Hypothalamus (tissue), 51 donors: ENCODE measurements around the gene NKG7.
"Not testable (repeated sequence)": the region's sequence is repeated elsewhere in the genome, so short reads cannot be mapped to it uniquely, and the experiment has no call there.

Experiments used
- DNase-seq, 51 donors: peaks; one replicate each; lab custom pipeline; 2025; lab: John Stamatoyannopoulos, UW

NKG7 gene, protein sequence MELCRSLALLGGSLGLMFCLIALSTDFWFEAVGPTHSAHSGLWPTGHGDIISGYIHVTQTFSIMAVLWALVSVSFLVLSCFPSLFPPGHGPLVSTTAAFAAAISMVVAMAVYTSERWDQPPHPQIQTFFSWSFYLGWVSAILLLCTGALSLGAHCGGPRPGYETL

DNA sequence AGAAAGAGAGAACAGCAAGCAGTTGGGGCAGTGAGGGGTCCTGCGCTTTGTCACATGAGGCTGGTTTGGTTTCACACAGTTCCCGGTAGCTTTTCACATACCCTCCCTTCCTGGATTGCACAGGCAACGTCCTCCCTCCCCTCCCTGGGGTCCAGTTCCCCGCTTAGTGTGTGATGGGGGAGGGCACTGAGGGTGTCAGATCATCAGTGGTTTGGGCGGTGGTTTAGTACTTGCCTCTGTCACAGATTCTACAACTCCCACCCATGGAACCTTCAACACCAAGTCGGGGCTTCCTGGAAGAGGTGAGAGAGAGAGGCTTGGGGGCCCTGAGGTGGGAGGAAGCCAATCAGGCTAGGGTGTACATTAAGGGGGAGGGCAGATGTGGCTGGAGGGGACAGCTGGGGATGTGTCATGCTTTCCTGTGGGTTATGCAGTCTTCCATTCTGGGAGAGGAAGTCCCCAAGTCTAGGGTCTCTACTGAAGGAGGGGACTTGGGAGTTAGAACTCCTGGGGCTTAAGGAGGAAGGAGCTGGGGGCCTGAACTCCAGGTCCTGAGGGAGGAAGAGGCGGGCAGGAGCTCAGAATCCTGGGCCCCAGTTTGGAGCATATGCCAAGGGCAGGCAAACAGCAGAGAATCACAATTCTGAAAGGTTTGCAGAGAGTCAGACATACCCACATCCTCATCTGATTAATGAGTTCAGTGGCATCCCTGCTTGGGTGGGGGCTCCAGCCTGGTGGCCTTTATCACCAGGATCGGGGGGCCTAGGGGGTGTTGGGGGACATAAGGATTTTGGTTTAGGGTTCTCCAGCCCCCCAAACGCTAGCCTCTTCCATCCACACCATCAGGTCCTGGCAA is at the start of gene NKG7:
NKG7 (minus strand) TSS at position 6 of the 856 bp plus-strand sequence. CDS start 119 bp downstream, outside the sequence.
- peak in 1 of 51 donors; percentile 2 for DNase-seq

DNA sequence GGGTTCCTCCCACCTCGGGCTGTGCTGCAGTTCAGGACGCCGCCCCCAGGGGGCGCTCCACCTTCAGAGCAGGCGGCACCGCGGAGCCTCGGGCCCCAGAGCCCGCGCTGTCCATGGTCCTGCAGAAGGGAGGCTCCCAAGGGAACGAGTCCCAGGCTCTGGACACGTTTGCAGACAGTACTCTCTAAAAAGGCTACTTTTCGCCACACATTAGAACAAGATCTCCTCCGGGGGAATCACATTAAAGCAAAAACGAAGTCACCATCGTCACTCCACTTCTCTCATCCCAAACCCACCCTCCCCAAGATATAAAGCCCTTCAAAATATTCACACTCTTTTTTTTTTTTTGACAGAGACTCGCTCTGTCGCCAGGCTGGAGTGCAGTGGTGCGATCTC is 49.6 kb upstream of the NKG7 start:
- DNase-seq, result peak in 46 of 51 donors; percentile 5 to 82 (median 40)

DNA sequence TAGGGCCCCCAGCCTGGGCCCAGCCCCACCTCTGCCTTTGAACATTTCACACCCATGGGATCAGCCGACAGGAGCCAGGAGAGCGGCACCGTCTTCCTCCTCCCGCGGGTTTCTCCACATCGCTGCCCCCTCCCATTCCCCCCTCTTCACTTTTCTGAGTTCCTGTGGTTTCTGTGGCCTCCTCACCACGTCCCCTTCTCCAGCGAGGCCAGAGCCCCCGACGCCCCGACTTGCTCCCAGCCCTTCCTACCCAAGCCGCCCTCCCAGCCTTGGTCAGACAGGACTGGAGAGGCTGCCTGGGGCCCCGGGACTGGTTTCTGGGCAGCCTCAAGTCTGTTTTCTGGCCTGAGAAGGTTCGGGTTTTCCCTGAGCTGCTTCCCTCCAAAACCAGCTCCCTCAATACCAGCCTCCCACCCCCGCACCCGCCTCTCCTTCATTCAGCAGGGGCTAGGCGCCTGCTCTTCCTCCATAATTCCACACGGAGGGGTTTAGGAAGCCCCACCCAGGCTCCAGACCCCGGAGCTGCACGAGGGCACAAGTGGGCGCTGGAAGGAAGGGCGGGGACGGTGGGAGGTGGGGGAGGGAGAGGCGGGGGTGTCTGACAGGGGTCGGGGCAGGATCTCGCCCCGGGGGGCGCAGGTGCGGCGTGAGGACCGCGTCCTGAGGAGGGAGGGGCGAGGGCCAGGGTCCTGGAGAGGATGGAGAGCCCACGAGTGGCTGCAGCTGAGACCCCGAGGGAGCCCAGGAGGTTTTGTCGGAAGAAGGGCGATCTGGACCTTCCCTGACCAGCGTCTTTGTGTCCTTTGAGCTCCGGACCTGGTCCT is 49.0 kb upstream of the NKG7 start:
- no peak for DNase-seq

DNA sequence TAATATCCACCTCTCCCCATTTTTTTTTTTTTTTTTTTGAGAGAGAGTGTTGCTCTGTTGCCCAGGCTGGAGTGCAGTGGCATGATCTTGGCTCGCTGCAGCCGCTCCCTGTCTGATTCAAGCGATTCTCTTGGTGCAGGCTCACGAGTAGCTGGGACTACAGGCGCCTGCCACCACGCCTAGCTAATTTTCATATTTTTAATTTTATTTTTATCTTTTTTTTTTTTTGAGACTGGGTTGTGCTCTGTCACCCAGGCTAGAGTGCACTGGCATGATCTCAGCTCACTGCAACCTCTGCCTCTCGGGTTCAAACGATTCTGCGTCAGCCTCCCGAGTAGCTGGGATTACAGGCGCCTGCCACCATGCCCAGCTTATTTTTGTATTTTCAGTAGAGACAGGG is 48.1 kb upstream of the NKG7 start:
- not testable (repeated sequence) for DNase-seq

DNA sequence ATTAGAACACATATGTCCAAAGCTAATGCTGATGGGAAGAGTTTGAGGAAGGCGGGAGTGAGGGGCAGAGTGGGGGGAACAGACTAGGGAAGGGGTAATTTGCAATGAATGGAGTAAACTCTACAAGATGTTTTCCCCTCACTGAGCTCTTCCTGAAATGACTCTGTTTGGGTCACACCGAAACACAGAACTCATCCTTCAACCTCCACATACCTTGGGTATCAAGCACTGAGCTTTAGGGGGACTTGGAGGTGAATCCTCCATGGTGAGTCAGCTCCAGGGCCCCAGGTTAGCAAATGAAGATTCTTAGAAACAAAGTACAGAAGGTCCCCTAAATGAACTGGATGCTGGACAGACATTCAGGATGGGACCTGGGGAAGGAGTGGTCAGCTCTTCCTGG is 46.3 kb upstream of the NKG7 start:
- DNase-seq, result no peak

DNA sequence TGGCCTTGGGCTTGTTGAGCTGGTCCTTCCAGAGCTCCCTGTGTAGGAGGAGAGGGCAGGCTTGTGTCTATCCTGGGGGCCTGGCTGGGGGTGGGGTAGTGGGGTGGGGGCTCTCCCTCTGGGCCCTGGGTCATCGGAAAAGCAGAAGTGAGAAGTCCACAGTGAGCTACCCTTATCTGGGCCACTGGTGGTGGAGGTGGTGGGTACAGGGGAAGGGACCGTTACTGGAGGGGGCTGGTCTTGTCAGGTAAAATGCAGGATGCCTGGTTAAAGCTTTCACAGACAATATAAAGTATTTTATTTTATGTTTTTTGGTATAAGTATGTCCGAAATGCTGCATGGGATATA is 45.3 kb upstream of the NKG7 start:
- DNase-seq, result no peak

DNA sequence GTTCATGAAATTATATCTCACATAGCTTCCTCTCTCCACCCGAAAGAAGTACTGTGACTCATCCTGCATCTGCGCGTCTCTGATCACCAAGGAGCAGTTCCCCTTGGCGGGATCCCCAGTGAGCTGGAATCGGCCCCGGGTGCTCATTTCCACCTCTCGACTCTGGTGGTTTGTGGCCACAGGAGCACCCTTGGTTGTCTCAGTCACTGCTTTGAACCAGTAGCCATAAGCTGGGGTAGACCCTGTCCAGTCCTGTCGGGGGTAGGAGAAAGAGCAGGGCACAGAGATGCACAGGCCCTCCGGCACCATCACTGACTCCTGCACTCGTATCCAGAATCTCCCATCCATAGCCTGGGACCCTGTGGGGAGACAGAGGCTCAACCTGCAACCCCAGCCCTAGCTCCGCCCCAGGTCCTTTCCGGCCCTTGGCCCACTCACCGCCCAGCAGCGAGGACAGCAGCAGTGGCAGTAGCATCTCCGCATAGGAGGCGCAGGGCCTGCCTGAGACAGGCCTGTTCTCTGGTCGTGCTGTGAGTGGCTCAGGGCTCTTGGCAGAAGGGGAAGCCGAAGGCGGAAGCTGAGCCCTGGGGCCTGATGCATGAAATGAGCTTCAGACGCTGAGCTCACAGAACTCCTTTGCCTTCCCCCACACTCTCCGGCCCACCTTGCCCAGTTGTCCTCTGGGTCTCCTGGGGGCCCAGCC is 44.8 kb upstream of the NKG7 start, which contains the start of gene SIGLEC10:
SIGLEC10 (minus strand) TSS at position 536 of the 703 bp plus-strand sequence; CDS start at position 475, 61 bp downstream.
- DNase-seq, result peak in 20 of 51 donors; percentile 1 to 34 (median 16)

DNA sequence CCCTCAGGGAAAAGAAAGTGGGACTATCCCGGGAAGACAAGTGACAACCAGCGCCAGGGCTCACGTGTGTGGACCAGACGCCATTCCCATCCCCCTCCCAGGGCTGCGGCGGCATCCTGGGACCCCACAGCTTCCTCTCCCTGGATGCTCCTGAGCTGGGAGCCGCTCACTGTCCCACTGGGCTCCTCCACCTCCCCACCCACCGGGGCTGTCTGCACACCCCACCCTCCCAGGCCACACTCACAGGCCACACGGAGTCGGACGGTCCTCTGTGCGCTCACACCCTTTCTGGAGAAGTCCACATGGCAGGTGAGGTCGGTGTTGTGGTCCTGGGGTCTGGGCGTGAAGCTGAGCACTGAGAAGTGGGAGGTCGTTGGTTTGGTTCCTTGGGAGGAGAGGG is 44.0 kb upstream of the NKG7 start:
- DNase-seq, result not testable (repeated sequence)

DNA sequence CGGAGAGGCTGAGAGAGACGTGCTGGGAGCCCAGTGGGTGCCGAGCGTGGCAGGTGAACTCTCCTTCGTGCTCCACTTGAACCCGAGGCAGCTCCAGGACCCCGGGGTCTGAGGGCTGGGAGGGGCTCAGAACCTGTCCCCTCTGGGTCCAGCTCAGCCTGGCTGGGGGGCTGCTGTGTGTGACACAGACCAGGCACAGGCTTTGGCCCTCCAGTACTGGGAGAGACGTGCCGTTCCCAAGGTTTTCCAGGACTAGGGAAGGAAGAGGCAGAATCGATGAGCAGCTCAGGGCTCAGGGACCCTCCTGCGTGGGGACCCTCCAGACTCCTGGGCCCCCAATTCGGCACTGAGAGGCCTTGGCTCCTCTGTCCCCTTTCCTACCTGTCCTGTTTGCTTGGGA is 42.7 kb upstream of the NKG7 start:
- DNase-seq, result no peak

DNA sequence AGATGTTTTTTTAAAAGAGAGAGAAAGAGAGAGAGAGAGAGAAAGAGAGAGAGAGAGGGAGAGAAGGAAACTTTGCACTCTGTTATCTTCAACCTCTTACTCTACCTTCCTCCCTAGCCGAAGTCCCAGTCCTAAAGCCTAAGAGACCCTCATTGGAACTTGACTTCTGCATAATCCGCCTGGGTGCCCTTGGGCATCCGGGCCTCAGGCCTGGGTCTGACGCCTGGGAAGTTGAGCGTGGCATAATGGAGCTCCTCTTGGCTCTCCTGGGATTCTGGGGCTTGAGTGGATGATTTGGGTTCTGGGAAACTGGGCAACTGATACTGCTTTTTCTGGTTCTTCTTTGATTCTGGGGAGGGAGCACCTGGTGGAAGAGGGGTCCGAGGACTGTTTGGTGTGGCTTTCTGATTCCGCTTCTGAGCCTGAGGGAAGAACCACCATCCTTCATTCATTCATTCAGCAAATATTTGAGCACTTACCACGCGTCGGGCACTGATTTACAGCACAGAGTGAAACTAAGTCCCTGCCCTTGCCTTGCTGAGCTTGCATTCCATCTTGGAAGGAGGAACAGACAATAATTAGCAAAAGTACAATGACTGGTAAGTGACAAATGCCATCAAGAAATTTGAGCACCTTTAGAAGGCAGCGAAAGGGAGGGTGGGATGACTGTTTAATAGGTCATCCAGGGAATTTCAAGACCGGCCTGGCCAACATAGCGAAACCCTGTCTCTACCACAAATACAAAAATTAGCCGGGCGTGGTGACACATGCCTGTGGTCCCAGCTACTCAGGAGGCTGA is 38.7 kb upstream of the NKG7 start:
- no peak for DNase-seq

DNA sequence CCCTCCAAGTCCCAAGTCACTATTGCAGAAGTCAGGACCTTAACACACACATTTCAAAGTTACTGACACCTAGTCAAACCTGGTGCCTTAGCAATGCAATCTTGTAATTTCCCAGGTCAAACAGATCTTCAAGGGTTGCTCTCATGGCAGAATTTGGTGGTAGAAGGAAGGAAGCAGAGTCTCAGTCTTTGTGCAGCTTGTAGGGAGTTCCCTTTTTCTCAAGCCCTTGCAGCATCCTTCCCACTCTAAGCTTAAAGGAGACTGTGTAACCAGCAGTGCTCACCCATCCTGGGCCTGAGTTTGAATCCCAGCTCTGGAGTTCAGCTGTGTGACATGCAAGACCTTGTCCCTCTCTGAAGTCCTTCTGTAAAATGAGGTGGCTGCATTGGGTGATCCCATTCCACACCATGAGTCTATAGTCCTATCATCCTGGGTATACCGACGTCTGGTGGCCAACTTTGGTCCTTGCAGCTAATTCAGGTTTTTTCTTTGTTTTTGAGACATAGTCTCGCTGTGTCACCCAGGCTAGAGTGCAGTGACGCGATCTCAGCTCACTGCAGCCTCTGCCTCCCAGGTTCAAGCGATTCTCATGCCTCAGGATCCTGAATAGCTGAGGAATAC is 35.2 kb upstream of the NKG7 start:
- DNase-seq, result no peak

DNA sequence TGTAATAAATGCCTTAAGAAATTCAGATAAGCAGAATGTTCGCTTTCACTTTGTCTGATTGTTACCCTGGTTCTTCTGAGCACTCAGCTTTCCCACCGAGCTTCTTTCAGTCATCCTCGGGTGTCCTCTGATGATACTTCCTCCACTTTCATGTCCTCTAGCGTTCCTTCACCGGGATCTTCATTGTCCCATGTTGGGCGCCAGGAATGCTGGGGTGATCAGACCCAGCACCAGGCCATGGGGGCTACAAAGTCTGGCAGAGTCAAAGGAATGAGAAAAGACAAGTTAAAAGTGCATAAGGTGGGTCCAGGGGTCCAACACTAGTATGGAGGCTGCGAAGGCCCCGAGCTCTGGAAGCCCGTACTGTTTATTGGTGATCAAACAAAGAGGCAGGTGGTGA is 29.7 kb upstream of the NKG7 start:
- DNase-seq, result no peak

DNA sequence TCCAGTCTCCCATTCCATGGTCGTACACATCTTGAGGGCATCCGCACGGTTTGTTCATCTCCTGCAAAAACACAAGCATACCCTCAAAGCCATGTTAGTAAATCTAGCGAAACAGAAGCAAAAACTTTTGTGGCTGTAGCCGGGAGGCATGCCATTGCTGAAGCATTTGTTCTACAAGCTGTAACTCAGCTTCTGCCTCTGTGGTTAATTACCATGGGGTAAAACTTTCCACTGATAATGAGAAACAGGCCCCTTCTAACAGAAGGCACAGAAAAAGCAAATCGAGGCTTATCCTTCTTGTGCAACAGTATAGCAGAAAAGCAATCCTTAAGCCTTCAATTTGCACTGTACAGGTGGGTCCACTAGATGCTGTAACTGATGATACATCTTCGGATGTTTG is 27.5 kb upstream of the NKG7 start:
- not testable (repeated sequence) for DNase-seq

DNA sequence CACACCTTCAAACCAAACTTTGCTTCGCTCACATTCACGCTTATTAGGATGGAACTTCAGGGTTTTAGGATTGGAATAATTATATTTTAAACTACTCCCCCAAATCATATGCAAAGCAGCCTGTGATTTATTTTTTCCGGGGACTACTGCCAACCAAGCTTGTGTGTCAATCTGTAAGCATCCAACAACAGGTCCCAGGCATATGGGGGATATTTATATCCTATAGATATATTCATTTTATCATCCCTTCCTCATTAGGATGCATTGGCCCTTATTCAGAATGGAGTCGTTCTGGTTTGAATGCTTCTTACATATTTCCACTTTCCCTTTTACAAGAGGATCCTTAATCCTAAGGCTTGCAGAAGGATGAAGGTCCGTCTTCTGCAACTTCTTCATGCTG is 26.8 kb upstream of the NKG7 start:
- DNase-seq, result no peak

DNA sequence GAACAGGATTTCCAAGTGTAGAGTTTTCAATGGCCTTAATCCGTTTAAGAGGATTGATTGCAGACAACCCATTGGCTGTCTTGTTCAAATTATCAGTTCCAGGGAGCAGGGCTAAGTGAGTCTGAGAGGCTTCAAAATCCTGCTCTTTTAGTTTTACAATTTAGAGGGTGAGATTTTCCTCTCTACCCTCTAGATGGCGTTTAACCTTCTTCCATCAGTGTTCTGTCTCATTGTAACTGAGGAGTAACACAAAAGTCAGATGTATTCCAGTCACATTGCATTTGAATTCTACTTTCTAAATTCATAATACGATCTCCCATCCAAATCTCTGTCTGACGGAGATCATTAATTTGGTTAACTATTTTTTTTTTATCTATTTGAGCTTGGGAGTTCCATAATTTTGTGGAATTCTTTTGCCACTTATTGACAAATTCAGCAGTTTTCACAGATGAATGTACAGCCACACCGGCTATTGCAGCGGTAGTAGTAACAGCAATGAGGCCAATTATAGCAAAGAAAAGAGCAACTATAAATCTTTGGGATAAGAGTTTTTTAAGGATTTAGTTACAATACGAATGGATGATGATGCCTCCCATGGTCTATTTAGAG is 25.7 kb upstream of the NKG7 start:
- DNase-seq, result no peak

DNA sequence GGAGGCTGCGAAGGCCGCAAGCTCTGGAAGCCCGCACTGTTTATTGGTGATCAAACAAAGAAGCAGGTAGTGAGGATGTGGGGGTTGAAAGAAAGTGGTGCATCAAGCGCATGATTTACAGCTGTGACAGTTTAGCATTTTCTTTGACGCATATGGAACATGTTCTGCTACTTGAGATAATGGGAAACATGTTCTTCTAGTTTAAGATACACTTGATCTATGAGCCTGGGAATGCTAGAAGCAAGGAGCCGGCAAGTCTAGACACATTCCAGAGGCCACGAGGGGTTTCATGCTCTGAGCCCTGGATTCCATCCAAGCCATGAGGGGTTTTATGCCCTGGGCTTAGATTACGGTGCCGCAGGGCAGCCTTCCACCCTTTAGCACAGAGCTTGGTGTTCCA is 25.0 kb upstream of the NKG7 start:
- DNase-seq, result not testable (repeated sequence)

DNA sequence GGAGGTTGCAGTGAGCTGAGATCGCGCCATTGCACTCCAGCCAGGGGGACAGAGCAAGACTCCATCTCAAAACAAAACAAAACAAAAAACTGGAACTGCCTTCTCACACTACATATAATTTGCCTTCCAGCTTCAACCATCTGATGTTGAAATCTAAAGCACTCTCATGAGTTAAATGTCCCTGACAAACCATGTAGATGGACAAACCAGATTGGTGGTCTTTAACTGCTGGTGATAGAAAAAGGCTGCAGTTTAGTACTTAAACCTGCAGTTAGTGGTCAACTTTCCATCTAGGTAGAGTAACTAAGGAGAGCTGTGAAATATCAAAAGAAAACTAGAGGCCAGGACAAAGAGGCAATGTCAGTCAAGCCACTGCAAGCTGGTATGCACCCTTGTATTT is 23.7 kb upstream of the NKG7 start:
- DNase-seq, result no peak

DNA sequence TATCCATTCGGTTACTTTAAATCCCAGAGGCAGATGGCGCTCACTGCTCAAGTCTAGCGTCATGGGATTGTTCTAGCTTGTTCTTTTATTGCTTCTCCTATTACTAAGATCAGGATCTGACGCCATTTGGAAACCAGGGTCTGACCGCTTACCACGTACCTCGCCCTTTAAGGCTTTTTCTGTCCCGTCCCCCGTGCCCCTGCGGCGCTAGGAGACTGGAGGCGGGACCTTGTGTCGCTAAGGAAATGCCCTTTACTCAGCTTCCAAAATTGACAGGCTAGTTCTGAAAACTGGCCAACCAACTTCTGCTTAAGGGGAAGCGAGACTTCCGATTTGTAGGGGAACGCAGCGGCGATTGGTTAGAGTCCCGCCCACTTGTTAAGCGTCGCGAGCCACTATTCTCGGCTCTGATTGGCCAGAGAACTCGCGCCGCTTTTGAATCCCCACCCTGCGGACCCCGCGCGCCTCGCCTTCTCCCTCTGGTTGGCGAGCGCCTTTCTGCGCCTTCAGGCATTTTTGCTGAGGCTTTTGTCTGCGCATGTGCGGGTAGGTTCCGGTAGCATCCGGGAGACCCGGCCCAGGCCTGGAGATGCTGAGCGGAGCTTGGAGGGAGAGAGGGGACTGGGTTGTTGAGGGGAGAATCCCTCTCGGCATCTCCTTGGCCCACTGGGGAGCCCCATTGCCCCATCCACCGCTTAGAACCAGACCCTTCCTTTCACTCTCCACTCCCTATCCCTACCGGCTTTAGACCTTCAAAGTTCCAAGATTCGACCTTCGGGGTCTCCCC is 21.8 kb upstream of the NKG7 start:
- DNase-seq, result peak; percentile 13 to 96 (median 83)
